Endothelial cell of umbilical vein (primary cell): ENCODE measurements around the gene SYT7. TPM values are rescaled to one million over a fixed set of nuclear protein-coding genes. Genes with fewer than 3 reads are reported as not detected.

Source experiments
- BruUV-seq: library from RNA; stranded (reverse); fragments of 400-500 nt; replicated peaks from 2 replicates; lab custom pipeline; 2021; lab: Mats Ljungman, UMichigan
- CTCF ChIA-PET: fragments of 300-600, 350-600 bp; sonication (Branson Sonifier 250); formaldehyde crosslinking; loops from one replicate; lab custom pipeline; 2021; ENCODE audit warnings: antibody characterized with exemption, inconsistent platforms; lab: Charles Lee
- POLR2A ChIA-PET: fragments of 300-600, 350-600 bp; sonication (Branson Sonifier 250); formaldehyde crosslinking; loops from one replicate; lab custom pipeline; 2021; ENCODE audit warnings: antibody characterized with exemption, inconsistent platforms; lab: Charles Lee
- DNase-seq: peaks from one replicate; pipeline ENCODE4 v3.0.0-alpha.2; 2011; ENCODE audit warnings: low read depth, low spot score
- FAIRE-seq: peaks from 2 replicates; lab custom pipeline; 2011; peaks lifted over from hg19 to GRCh38; lab: Jason Lieb, UNC
- H2AFZ ChIP-seq: 2 replicates; pipeline ENCODE4 v1.6.0; 2012; ENCODE audit warnings: low read depth, low read length, control low read depth, inconsistent platforms
- H3K27ac ChIP-seq: 2 replicates; pipeline ENCODE4 v1.5.1; 2011; ENCODE audit warnings: low read depth, mild to moderate bottlenecking, control low read depth, low read length, moderate library complexity; ENCODE audit not compliant: insufficient read depth
- H3K27me3 ChIP-seq, 2 experiments: 2 replicates each; pipeline versions ENCODE4 v1.6.0 to v1.6.1; 2011; ENCODE audit warnings: low read length in 2 of 2, mixed read lengths in 1 of 2; ENCODE audit not compliant: control insufficient read depth in 2 of 2, insufficient read depth in 2 of 2
- H3K36me3 ChIP-seq, 2 experiments: 2 replicates in 1 of 2; 3 replicates in 1 of 2; pipeline ENCODE4 v1.5.1; 2011; ENCODE audit warnings: low read length in 2 of 2, mild to moderate bottlenecking in 1 of 2, moderate library complexity in 1 of 2; ENCODE audit not compliant: control insufficient read depth in 2 of 2, insufficient read depth in 2 of 2; ENCODE audit errors: extremely low read depth in 1 of 2
- H3K4me1 ChIP-seq: 3 replicates; pipeline ENCODE4 v1.5.1; 2011; ENCODE audit warnings: mild to moderate bottlenecking, low read length; ENCODE audit not compliant: control insufficient read depth, insufficient read depth; ENCODE audit errors: extremely low read depth
- H3K4me2 ChIP-seq: 2 replicates; pipeline ENCODE4 v1.6.1; 2011; ENCODE audit warnings: low read length, control low read depth, mixed read lengths; ENCODE audit not compliant: insufficient read depth
- H3K4me3 ChIP-seq, 3 experiments: fragments of 200-600 bp in 1 of 3; sonication (generic), shearing (Covaris generic) in 1 of 3; replicated peaks in 1 of 3; 2 replicates each; pipeline ENCODE4 v1.5.1; 2011 to 2016; ENCODE audit warnings: control low read depth in 3 of 3, low read length in 3 of 3, mild to moderate bottlenecking in 2 of 3, inconsistent platforms in 1 of 3, low read depth in 1 of 3, moderate library complexity in 1 of 3; ENCODE audit not compliant: insufficient read depth in 1 of 3
- H3K79me2 ChIP-seq: 2 replicates; pipeline ENCODE4 v1.6.0; 2012; ENCODE audit warnings: low read length, inconsistent platforms; ENCODE audit not compliant: control insufficient read depth, insufficient read depth
- H3K9ac ChIP-seq: replicated peaks from 2 replicates; pipeline ENCODE3; 2011; ENCODE audit warnings: low read length, control low read depth; ENCODE audit not compliant: insufficient read depth; ENCODE audit errors: extremely low read depth
- H3K9me1 ChIP-seq: replicated peaks from 3 replicates; pipeline ENCODE4 v1.6.0; 2011; ENCODE audit warnings: mild to moderate bottlenecking, low read length; ENCODE audit not compliant: control insufficient read depth, insufficient read depth; ENCODE audit errors: extremely low read depth
- H3K9me3 ChIP-seq: replicated peaks from 2 replicates; pipeline ENCODE4 v1.5.1; 2012; ENCODE audit warnings: low read length, inconsistent platforms; ENCODE audit not compliant: control insufficient read depth, insufficient read depth
- H4K20me1 ChIP-seq: replicated peaks from 2 replicates; pipeline ENCODE3; 2011; ENCODE audit warnings: mild to moderate bottlenecking, low read length; ENCODE audit not compliant: control insufficient read depth, insufficient read depth; ENCODE audit errors: extremely low read depth
- EZH2 ChIP-seq: IDR thresholded peaks from 2 replicates; pipeline ENCODE4 v1.6.1; 2012; ENCODE audit warnings: borderline replicate concordance, low read depth, mild to moderate bottlenecking, moderate library complexity, low read length, inconsistent platforms; ENCODE audit not compliant: severe bottlenecking
- FOS ChIP-seq: IDR thresholded peaks from 2 replicates; pipeline ENCODE4 v1.6.1; 2011; ENCODE audit warnings: mild to moderate bottlenecking, low read length, moderate library complexity, borderline replicate concordance; ENCODE audit not compliant: insufficient read depth
- JUN ChIP-seq: IDR thresholded peaks from 2 replicates; pipeline ENCODE4 v1.6.1; 2011; ENCODE audit warnings: borderline replicate concordance, low read depth; ENCODE audit not compliant: insufficient read length, insufficient read depth
- dilution Hi-C: fragments of 300-500 bp; cut with MboI; formaldehyde crosslinking; loops from one replicate; pipeline ENCODE4 v1.15.0; 2019; ENCODE audit warnings: low sequenced_read_pairs; ENCODE audit not compliant: extremely low pct_ligation_motif_present
- intact Hi-C: fragments of 100-400 bp; cut with micrococcal nuclease; formaldehyde crosslinking; loops from one replicate; pipeline ENCODE4 v1.10.0; 2022
- polyA plus RNA-seq, 4 experiments: library from polyadenylated mRNA; depleted of rRNA in 3 of 4; stranded (reverse) in 3 of 4; unstranded in 1 of 4; fragments of >200 nt; gene quantifications; 2 replicates each; pipeline versions ENCODE4 v1.2.1 to v1.2.3, GENCODE V29; 2011 to 2012; ENCODE audit warnings: missing spikeins in 1 of 4
- total RNA-seq: library from RNA; stranded (reverse); gene quantifications from 2 replicates; pipeline ENCODE4 v1.2.3, GENCODE V29; 2021
- TF ChIP-seq, protein P1 (sequence below), 2 donors: IDR thresholded peaks; 1 replicate in 1 of 2; 2 replicates in 1 of 2; pipeline ENCODE4 v1.5.1; 2011; ENCODE audit warnings: low read length in 2 of 2, mild to moderate bottlenecking in 2 of 2, moderate library complexity in 2 of 2, control low read depth in 1 of 2, inconsistent platforms in 1 of 2, low read depth in 1 of 2; ENCODE audit not compliant: insufficient read depth in 1 of 2; ENCODE audit errors: extremely low read depth in 1 of 2

The SYT7 gene
- total and polyA plus RNA-seq, 2 donors (not counting 3 experiments of a cell fraction or from before 2014, with no cell fraction given): 0.08 to 0.55 TPM

DNA sequence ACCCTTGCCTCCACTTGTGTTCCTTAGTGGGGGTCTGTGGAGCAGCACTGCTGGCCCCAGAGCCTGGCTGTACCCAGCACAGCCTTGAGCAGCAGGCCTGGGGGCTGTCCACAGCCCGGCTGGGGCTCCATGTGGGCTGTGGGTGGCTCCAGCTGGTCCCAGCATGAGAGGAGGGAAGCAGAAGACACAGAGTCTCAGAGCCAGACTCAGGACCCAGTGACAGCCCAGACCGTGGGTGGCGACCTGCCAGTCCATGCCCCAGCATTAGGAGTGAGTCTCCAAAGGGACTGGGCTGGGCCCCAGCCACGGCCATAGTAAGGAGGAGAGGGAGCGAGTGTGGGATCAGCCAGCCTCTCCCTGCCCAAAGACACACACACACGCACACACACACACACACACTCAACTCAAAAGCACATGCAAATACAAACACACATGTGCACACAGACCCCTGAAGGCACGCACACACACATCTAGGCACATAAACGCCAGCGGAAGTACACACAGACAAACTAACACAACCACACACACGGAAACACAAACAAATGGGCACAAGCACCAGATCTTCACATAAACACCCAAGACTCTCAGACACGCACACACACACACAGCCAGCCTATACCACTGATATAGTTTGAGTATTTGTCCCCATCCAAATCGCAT lies 89.0 kb downstream of the SYT7 start:
- DNase-seq (no peak), FAIRE-seq (no peak)
- no TSS peak for BruUV-seq
- Histone ChIP-seq H3K79me2 (no peaks in the 10 kb centered on the region), H3K4me2 (no peak overlapping the region), H3K27ac (no peak overlapping the region), H3K4me3 (no peak overlapping the region), H3K9me3 (no peaks in the 10 kb centered on the region), H3K36me3 (no peaks in the 10 kb centered on the region), H3K9ac (no peak overlapping the region), H2AFZ (no peak overlapping the region), H4K20me1 (no peaks in the 10 kb centered on the region), H3K9me1 (no peaks in the 10 kb centered on the region), H3K27me3 (no peaks in the 10 kb centered on the region), H3K4me1 (no peaks in the 10 kb centered on the region)
- CTCF ChIA-PET: interaction anchor here (2.2 to 4.1 kb wide), 2 partner anchors 10 to 25 kb away, joined by 9 to 20 read pairs; no protein-coding TSS in a partner anchor
- POLR2A ChIA-PET: no interaction called here
- TF ChIP-seq, protein P1, sequence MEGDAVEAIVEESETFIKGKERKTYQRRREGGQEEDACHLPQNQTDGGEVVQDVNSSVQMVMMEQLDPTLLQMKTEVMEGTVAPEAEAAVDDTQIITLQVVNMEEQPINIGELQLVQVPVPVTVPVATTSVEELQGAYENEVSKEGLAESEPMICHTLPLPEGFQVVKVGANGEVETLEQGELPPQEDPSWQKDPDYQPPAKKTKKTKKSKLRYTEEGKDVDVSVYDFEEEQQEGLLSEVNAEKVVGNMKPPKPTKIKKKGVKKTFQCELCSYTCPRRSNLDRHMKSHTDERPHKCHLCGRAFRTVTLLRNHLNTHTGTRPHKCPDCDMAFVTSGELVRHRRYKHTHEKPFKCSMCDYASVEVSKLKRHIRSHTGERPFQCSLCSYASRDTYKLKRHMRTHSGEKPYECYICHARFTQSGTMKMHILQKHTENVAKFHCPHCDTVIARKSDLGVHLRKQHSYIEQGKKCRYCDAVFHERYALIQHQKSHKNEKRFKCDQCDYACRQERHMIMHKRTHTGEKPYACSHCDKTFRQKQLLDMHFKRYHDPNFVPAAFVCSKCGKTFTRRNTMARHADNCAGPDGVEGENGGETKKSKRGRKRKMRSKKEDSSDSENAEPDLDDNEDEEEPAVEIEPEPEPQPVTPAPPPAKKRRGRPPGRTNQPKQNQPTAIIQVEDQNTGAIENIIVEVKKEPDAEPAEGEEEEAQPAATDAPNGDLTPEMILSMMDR (IDR thresholded peaks at IDR 0.05; ENCODE audit: extremely low read depth in 1 of 2, insufficient read depth in 1 of 2, low read depth in 1 of 2, low read length in 2 of 2): no peak
- TF ChIP-seq FOS: no peak
- no peak for TF ChIP-seq JUN
- TF ChIP-seq EZH2: no peak
- intact Hi-C loops: no loop called here
- dilution Hi-C loops: no loop called here
